C1 segment of cervical spinal cord (tissue), 14 donors: ENCODE results near the gene RTL5.
"Not testable (repeated sequence)": the region's sequence is repeated elsewhere in the genome, so short reads cannot be mapped to it uniquely, and the experiment has no call there.

Source experiments
- DNase-seq, 14 donors: peaks; one replicate each; lab custom pipeline; 2025; lab: John Stamatoyannopoulos, UW

Gene RTL5

DNA sequence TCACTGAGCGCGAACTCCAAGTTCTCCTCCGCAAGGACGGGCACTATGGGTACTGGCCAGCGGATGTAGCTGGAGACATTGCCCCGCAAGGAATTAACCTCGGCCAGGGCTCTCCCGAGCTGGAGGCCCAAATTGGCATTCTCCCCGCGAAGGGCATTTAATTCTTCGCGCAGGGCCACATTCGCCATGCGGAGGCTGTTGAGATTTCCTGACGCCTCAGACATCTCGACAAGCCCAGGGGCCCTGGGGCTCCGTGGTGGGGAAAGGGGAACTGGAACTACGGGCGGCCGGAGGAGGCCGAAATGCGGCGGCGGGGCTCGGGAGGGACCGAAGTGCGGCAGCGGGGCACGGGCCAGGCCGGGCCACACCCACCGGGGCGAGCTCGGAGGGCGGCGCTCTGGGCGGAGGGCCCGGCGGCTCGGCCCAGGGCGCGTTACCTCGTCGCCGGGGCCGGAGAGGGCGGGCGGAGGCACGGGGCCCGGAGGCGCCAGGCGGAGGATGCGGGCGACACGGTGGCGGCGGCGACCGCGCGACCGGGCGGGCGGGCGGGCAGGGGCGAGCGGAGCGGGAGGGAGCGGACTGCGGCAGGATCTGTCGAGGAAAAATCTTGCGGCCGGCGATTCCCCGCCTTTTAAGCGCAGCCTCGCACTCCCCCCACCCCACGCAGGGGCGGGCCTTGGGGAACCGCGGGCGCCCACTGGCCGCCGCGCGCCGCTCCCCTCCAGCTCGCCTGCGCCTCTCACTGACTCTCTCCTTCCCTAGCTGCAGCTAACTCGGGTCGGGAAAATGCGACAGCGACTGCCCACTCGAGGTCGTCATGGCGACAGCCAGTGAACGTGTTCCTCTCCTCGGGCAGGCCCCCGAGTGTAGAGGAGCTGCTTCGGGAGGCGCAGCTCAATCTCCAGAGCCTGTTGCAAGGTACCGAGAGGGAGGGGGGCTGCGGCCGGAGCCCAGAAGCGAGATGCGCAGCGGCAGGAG, at the start of gene RTL5:
Gene RTL5, minus strand, starts transcription at position 599 of the 978 bp plus-strand sequence.
- peak; percentile 14 to 95 (median 61) for DNase-seq

DNA sequence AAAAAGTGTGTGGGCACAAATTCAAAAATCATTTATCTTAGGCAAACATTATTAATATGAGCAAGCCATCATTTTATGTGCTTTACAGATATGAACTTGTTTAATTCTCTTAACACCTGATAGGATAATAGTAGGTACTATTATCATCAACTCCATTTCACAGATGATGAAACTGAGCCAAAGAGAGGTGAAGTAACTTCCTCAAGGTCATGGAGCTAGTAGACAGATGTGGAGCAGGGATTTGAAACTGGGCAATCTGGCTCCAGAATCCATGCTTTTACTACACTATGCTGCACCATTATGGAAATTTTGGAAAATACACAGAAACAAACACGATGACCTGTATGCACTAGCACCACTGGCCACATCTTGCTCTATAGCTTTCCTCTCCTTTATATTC, 48.8 kb upstream of the RTL5 start:
- DNase-seq: no peak

DNA sequence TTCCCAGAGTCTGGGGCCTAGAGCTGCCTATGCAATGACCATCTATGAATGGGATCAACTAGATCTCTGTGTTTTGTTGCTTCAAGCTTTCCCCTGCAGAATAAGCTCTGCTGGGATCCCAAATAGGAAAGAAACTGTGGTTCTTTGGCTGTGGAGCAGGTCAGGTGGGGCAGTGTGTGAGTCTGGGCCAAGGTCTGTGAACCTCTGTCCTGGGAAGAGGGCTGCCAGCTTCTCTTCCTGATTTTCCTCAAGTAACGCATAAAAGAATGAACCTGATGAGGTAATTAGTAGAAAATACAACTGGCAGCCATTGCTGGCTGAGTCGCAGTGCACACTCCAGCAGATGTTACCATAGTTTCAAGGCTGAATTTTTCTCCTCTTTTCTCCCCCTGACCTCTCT, 45.3 kb upstream of the RTL5 start:
- peak in 6 of 14 donors; percentile 0 to 34 (median 2) for DNase-seq

DNA sequence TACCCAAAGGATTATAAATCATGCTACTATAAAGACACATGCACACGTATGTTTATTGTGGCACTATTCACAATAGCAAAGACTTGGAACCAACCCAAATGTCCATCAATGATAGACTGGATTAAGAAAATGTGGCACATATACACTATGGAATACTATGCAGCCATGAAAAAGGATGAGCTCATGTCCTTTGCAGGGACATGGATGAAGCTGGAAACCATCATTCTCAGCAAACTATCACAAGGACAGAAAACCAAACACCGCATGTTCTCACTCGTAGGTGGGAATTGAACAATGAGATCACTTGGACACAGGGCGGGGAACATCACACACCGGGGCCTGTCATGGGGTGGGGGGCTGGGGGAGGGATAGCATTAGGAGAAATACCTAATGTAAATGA, 44.6 kb upstream of the RTL5 start:
- not testable (repeated sequence) for DNase-seq

DNA sequence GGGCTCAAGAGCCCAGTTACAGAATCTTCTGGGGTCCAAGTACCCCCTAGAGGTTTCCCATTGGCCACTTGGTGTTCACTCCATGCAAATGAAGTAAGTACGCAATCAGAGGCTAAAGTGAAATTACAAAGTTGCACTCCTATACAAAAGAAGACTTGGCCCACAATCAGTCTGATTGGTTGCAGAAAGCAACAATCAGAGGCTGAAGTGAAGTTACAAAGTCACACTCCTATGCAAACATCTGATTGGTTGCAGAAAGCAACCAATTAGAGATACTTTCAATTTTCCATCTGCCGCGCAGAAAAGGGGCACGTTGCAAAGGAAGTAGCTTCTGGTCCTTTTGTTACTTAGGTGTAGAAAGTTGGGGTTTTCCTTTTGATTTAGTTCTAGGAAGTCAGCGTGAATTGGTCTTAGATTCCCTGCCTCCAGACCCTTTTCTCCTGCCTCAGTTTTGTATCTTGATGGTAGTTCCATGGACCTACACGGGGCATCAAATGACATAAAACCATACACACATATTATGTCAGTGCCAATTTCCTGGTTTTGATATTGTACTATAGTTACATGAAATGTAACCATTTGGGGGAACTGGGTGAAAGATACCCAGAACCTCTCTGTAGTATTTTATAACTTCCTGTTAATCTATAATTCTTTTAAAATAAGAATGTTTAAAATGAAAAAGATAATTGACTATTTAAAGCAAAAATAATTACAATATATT, 37.5 kb upstream of the RTL5 start:
- no peak for DNase-seq

DNA sequence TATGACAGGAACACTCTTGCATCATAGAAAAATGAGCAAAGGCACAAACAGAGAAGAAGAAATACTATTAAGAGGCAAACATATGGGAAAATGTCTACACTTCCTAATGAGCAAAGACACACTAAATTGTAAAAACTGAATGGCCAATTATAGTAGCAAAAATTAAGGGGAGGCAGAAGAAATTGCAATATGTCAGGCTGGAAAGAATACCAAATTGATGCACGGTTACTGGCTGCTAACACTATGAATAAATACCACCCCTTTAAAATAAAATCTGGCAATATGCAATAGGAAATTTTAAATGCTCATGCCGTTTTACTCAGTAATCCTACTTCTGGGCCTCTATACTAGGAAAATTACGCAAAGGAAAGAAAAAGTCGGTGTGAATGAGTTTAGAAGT, 33.8 kb upstream of the RTL5 start:
- DNase-seq: no peak

DNA sequence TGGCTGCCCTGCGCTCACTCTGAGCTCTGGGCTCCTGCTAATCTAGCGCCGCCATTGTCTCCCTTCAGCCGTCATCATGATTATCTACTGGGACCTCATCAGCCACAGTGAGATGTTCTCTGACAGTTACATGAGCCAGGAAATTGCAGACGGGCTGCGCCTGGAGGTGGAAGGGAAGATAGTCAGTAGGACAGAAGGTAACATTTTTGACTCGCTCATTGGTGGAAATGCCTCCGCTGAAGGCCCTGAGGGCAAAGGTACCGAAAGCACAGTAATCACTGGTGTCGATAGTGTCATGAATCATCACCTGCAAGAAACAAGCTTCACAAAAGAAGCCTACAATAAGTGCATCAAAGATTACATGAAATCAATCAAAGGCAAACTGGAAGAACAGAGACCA, 28.1 kb upstream of the RTL5 start:
- DNase-seq: no peak

DNA sequence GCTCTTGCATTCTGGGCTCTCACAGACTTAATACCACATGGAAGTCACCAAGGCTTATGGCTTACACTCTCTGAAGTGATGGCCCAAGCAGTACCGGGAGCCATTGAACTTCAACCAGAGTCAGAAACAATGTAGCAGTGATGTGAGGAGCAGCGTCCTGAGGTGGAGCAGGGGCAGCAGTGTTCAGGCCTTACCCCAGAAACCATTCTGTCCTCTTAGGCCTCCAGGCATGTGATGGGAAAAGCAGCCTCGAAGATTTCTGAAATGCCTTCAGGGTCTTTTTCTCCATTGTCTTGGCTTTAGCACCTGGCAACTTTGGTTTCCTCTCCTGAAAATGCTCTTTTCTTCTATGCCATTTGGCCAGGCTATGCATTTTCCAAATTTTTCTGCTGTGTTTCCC, 27.1 kb upstream of the RTL5 start:
- DNase-seq: no peak

DNA sequence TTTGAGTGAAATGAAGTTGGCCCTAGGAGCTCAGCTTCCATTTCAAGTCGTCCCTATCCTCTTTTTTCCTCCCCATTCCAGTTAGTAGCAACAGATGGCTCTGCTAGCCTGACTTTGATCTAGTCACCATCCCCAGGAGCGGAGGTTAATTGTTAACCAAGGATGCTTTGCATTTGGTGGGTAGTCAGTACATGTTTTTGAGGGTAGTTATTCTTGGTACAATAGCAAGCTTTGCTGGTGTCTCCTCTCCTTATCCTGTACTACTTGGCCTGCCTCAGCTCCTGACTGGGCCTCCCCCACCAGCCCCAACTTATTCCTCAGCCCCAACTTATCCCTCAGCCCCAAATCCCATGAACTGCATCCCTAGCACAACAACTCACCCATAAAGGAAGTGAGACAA, 14.8 kb upstream of the RTL5 start:
- DNase-seq: no peak

DNA sequence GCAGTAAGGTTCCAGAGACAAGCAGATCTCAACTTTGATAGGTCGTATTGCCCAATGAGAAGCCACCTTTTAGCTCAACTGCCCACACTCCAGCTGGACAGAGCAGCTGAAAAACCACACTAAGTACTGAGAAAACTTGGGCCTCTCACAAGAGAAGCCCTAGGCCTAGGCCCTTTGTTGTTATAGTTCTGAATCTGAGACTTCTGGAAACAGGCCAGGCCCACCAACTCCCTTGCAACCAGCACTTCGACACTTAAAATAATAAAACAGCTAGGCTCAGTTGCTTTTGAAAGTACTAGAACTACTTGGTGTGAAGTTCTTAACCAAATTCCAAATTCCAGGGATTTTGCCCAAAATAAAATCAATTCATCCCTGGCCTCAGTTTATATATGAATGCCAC, 13.5 kb upstream of the RTL5 start:
- DNase-seq: no peak

DNA sequence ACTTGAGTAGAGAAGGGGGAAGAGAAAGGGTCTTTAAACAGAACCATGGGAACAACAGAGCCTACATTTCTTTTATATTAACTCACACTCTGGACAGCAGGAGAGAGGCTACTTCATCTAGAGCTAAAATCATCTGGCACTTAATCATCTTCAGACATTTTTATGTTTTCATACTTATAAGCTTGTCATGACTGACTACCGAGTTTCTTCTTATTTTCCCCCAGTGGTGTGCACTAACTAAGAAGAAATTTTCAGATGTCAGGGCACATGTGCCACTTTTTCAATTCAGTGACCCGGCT, 11.8 kb upstream of the RTL5 start:
- no peak for DNase-seq

DNA sequence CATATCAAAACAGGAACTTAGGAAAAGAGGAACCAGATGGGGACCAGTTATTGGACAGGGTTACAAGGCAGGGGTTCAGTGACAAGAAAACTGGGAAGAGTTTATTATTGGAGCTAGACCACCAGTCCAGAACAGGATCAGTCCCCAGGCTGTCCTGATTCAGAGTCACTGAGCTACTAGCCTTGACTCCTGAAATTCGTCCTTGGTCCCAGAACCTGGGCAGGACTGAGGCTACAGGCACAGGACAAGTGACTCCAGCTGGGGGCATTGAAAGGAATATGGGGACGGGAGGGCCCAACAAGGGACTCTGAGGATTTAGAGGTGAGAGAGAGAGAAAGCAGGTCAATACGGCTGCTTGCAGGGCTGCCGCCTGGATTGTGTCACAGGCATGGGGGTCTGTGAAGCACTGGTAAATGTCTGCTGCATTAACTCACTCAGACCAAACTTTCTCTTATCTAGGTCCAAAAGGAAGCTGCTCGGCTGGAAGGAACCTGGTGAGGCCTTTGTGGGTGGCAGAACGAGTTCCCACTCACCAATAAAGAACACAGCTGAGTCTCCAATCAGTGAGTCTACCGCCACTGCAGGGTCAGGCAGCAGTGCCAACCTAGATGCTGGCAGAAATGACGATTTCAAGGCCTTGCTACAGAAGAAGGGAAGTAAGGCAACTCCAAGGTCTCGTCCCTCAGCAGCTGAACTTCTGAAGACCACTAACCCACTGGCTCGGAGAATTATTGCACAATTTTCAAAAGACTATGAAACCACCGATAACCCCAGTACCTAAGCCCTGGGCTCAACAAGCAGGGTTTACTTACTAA, 11.3 kb upstream of the RTL5 start:
- DNase-seq: no peak

DNA sequence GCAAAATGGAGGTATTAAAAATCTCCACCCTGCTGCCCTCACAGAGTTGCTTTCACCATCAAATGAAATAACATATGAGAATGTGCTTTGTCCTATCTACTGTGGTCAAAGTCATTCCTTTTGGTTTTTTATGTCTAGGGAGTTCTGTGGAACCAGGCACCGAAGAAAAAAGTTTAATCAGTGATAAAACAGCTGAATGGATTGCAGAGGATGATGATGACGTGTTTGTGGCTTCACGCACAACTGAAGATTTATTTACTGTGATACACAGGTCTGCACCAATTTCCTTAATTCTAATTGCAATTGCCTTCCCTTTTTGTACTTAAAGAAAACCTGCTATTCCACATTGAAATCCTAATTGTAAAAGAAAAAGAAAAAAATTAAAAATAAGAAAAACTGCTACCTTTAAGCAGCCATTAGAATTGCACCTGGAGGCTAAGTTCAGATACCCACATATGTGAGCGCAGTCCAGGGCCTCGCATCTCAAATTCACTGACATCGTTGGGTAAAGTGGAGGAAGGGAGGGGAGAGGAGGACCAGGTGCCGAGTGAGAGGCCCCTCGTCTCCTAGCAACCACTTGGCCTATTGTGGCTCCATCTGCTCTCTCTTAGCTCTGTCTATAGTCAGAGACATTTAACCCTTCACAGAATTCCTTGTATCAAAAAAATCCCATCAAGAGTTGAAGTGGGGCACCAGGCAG, 10.5 kb upstream of the RTL5 start:
- peak in 1 of 14 donors; percentile 89 for DNase-seq

DNA sequence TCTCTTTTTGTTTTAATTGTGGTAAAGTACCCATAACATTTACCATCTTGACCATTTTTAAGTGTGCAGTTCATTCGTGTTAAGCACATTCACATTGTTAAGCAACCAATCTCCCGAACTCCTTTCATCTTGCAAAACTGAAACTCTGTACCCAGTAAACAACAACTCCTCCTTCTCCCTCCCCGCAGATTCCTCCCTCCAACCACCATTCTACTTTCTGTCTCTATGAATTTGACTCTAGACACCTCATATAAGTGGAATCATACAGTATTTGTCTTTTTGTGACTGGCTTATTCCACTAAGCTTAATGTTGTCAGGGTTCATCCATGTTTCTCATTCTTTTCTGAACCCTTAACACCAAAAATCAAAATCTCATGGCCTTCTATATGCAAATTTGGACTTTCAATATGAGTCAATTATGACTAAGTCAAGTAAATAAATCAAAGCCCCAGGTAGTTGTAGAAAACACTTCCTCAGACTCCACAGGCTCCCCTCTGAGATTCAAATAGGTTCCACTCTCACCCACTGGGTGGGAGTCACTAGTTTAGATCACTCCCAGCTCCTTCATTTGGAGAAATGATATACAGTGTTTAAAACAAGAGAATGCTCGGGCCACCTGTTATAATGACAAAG, 9.8 kb upstream of the RTL5 start:
- DNase-seq: no peak

DNA sequence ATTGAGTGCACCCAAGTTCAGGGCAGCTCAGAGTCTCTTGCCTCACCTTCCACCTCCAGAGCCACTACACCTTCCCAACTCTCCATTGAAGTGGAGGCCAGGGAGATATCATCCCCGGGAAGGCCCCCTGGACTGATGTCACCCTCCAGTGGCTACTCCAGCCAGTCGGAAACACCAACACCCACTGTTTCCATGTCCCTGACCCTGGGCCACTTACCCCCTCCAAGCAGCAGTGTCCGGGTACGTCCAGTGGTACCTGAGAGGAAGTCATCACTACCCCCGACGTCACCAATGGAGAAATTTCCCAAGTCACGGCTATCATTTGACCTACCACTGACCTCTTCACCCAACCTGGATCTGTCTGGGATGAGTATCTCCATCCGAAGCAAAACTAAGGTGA, 7.8 kb upstream of the RTL5 start:
- no peak for DNase-seq

DNA sequence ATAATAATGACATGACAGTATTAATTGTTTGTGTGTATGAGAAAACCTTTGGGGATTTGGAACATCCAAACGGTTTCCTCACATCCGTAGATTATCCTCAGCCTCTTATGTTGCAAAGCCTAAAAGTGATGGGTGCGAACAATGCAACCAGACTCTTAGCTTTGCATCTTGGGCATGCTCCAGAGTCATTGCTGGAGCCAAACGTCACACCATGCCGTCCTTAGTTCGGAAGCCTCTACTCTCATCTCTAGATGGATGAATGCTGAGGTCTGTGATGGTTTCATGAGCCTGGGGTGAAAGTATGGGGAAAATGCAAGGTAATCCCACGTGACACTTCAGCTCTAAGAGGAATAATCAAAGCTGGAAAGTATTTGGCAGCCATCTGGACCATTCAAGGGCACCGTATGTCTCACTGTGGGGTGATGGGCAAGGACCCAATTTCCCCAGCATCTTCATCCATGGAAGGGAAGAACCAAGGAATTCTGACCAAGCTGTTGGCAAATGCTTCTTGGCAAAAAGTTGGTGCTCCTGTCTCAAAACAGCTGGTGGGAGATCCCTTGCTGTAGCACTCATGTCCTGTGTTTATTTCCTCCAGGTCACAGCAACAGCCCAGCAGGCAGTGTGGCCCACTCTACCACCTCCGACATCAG, 6.3 kb upstream of the RTL5 start:
- DNase-seq: peak in 1 of 14 donors; percentile 61

DNA sequence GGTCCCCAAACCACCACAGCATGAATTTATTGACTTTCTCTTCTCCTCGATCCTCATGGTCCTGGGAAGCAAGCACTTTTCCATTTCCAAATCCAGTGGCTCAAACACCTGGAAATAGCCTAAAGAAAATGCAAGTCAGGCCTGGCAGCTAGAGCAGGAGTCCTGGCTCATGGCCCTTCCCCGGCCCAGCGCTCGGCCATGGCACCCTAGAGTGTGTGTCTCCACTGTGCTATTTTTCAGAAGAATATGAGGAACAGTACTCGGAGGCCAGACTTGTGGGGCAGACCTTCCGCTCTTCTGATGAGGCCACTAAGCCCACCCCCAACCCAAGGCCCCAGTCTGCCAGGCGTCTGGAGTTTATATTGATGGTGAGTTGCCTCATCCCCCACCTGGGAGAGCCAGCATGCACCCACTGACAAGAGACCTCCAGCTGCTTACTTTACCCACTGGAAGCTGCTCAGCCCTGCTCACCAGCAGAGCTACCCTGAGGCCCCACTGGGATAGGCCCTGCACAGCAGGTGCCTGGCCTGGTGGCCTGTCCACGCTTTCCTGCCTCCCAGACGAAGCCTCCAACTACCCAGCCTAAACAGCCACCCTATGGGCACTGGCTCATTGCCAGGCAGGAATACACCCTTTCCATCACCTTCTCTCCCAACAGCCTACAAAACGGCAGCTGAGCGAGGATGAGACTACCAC, 2.3 kb upstream of the RTL5 start:
- DNase-seq: no peak

DNA sequence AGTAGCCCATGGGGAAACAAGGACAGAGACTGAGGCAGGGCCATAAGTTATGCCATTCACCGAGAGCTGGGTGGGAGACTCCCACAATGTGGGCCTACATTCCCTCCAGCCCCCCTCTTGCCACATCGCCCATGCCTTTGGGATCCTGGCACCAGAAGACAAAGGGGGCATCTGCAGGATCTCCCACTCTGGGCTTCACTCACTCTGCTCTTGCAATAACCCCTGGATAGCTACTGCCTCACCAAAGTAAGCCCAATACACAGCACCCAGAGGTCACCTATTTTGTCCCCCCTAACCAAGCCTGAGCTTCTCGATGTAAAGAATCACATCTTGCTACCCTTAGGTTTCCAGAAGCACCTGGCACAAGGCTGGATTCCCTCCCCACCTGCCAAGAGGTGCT, 741 bp upstream of the RTL5 start:
- DNase-seq: no peak

DNA sequence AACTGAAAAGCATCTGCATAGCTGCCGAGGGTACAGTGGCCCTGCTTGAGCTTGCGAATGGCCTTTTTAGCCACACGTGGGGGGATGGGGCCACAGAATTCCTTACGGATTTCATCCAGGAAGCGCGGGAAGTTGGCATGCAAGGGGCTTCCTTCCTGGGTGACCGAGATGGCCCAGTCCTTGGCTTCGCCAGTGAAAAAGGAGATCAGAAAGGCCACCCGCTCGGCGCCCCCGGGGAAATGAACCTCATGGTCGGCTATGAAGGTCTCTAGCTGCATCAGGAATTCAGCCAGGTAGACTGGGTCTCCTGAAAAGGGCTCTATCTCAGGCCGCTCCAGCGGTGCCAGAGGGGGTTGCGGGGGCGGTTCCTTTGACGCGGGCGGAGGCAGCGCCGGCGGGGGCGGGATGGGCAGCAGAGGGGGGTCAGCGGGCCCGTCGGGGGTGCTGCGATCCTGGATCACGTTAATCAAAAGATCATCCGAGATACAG, 909 bp downstream of the RTL5 start:
- DNase-seq: peak in 1 of 14 donors; percentile 19
